ENCODE data around the gene TBC1D1. TPM values are rescaled to one million over a fixed set of nuclear protein-coding genes. Genes with fewer than 3 reads are reported as not detected.

TBC1D1 gene
- total and polyA plus RNA-seq, 5 donors from 2014 or later = 12.3 to 48.2 (median 19.4) TPM

DNA sequence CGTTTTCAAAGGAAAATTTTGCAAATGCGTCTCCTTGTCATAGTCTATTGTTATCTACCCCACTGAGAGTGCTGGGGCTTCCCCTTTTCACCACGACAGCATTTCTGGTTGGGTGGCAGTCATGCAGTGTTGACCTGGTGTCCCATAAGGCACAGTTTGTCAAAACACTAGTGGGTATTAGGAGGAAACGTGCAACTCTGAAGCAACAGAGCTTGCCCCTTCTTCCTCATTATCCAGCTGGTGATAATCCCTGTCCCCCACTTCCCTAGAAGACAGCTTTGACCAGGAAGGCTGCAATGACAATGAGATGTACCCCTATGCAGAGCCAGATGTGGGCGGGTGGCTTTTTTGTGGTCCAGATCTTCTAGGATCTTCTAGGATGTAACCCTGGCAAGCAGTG, 1.8 kb downstream of the TBC1D1 start:
- Histone ChIP-seq H3K36me3 (ENCODE audit: control insufficient read depth, insufficient read depth, low read length) (no peaks in the 10 kb centered on the region), H3K27ac (ENCODE audit: insufficient read depth, low read length, poor library complexity, severe bottlenecking) (no peak overlapping the region), H3K4me3 (ENCODE audit: low read depth, low read length) (peak overlapping the region; percentile 97), H3K4me1 (ENCODE audit: control insufficient read depth, insufficient read depth, low read length, poor library complexity, severe bottlenecking) (peaks cover 34% of the 10 kb centered on the region), H3K27me3 (ENCODE audit: control insufficient read depth, insufficient read depth, low read length) (no peaks in the 10 kb centered on the region), H3K9me3 (ENCODE audit: control insufficient read depth in 2 of 2, low read length in 2 of 2) (no peaks in the 10 kb centered on the region)
- Mint-ChIP-seq H3K36me3 (no peaks in the 10 kb centered on the region), H3K27me3 (no peaks in the 10 kb centered on the region), H3K27ac (peak overlapping the region; percentile 35 to 88 (median 84)), H3K4me3 (peak overlapping the region; percentile 84 to 97 (median 94)), H3K9me3 (no peaks in the 10 kb centered on the region), H3K4me1 (peaks cover 9 to 61% (median 44%) of the 10 kb centered on the region in 4 donors)
- ATAC-seq (ENCODE audit: low read depth in 2 of 2) (peak; percentile 32 to 33), DNase-seq (peak; percentile 15 to 49 (median 24))

DNA sequence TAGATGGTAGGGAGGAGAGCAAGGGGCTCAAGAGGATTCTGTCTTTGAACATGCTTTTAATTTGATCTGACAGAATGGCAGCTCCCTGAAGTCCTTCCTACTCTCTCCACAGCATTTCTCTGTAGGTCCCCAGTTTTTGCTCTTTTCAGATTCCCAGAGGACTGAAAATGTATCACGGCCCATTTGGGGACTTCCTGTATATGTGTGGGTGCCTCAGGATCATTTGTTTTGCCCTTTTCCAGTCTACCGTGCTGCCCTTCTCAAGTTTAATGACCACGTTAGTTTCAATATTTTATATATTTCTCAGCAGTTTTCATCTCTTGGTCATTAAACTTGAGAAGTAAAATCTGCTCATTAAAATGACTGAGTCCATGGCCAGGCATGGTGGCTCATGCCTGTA, 2.3 kb downstream of the TBC1D1 start:
- DNase-seq (no peak), ATAC-seq (ENCODE audit: low read depth in 2 of 2) (no peak)
- Histone ChIP-seq H3K36me3 (ENCODE audit: control insufficient read depth, insufficient read depth, low read length) (no peaks in the 10 kb centered on the region), H3K4me1 (ENCODE audit: control insufficient read depth, insufficient read depth, low read length, poor library complexity, severe bottlenecking) (peaks cover 34% of the 10 kb centered on the region), H3K4me3 (ENCODE audit: low read depth, low read length) (peak overlapping the region; percentile 97), H3K27me3 (ENCODE audit: control insufficient read depth, insufficient read depth, low read length) (no peaks in the 10 kb centered on the region), H3K9me3 (ENCODE audit: control insufficient read depth in 2 of 2, low read length in 2 of 2) (no peaks in the 10 kb centered on the region), H3K27ac (ENCODE audit: insufficient read depth, low read length, poor library complexity, severe bottlenecking) (peak overlapping the region; percentile 24)
- no peaks in the 10 kb centered on the region for H3K27me3 Mint-ChIP-seq
- H3K4me1 Mint-ChIP-seq = peaks cover 9 to 60% (median 45%) of the 10 kb centered on the region in 4 donors
- H3K36me3 Mint-ChIP-seq = no peaks in the 10 kb centered on the region
- H3K4me3 Mint-ChIP-seq = peak overlapping the region; percentile 84 to 97 (median 94)
- H3K9me3 Mint-ChIP-seq = no peaks in the 10 kb centered on the region
- H3K27ac Mint-ChIP-seq = peak overlapping the region; percentile 35 to 88 (median 84)

DNA sequence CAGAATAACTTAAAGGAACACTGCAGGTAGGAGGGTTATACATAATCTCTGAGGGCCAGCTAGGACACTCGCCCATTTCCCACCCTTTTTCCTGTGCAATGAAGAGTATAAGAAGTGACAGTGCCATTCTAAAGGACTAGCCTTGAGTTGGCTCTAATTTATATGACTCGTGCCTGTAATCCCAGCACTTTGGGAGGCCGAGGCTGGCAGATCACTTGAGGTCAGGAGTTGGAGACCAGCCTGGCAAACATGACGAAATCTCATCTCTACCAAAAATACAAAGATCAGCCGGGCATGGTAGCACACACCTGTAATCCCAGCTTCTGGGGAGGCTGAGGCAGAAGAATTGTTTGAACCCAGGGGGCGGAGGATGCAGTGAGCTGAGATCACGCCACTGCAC, 4.4 kb downstream of the TBC1D1 start:
- H3K27ac ChIP-seq (ENCODE audit: insufficient read depth, low read length, poor library complexity, severe bottlenecking) = no peak overlapping the region
- Mint-ChIP-seq H3K27ac (peak overlapping the region in 1 of 3 donors; percentile 26), H3K4me3 (peak overlapping the region in 1 of 4 donors; percentile 36), H3K27me3 (no peaks in the 10 kb centered on the region), H3K36me3 (peaks cover 17% of the 10 kb centered on the region), H3K9me3 (no peaks in the 10 kb centered on the region), H3K4me1 (peaks cover 13 to 73% (median 53%) of the 10 kb centered on the region in 4 donors)
- DNase-seq (no peak), ATAC-seq (ENCODE audit: low read depth in 2 of 2) (no peak)
- no peaks in the 10 kb centered on the region for H3K9me3 ChIP-seq (ENCODE audit: control insufficient read depth in 2 of 2, low read length in 2 of 2)
- no peak overlapping the region for H3K4me3 ChIP-seq (ENCODE audit: low read depth, low read length)
- H3K36me3 ChIP-seq (ENCODE audit: control insufficient read depth, insufficient read depth, low read length) = no peaks in the 10 kb centered on the region
- H3K27me3 ChIP-seq (ENCODE audit: control insufficient read depth, insufficient read depth, low read length) = no peaks in the 10 kb centered on the region
- H3K4me1 ChIP-seq (ENCODE audit: control insufficient read depth, insufficient read depth, low read length, poor library complexity, severe bottlenecking) = peaks cover 32% of the 10 kb centered on the region

DNA sequence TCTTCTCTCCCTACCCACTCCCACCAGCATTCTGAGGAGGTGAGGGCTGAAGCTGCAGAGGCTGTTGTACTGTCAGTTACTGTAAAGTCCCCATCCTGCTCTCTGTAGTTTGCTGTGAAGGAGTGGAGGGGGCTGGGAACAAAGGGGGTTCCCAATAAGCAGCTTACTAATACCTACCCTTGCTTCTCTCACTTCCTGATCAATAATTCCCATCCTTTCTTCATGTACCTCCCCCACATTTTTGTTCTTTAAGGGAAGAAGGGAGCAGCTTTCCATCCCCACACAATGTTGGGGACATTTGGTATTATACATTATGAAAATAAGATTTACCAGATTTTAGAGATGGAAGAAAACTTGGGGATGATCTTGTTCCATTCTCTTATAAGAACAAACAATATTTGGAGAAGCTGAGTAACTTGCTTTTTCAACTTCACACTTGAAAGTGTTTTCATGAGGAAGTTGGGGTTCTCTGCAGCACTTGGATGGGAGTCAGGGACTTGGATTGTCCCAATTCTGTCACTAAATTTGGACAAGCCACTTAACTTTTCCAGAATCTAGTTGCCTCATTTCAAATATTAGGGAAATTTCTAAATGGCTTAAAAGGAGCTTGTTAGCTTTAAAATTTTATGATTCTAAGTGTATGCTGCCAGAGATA, 5.4 kb downstream of the TBC1D1 start:
- Histone ChIP-seq H3K9me3 (ENCODE audit: control insufficient read depth in 2 of 2, low read length in 2 of 2) (no peaks in the 10 kb centered on the region), H3K36me3 (ENCODE audit: control insufficient read depth, insufficient read depth, low read length) (peaks cover 2% of the 10 kb centered on the region), H3K27ac (ENCODE audit: insufficient read depth, low read length, poor library complexity, severe bottlenecking) (no peak overlapping the region), H3K27me3 (ENCODE audit: control insufficient read depth, insufficient read depth, low read length) (no peaks in the 10 kb centered on the region), H3K4me3 (ENCODE audit: low read depth, low read length) (no peak overlapping the region), H3K4me1 (ENCODE audit: control insufficient read depth, insufficient read depth, low read length, poor library complexity, severe bottlenecking) (peaks cover 27% of the 10 kb centered on the region)
- no peak for ATAC-seq (ENCODE audit: low read depth in 2 of 2)
- Mint-ChIP-seq H3K4me1 (peaks cover 13 to 82% (median 55%) of the 10 kb centered on the region in 4 donors), H3K36me3 (peaks cover 19% of the 10 kb centered on the region), H3K9me3 (no peaks in the 10 kb centered on the region), H3K27me3 (no peaks in the 10 kb centered on the region), H3K4me3 (peak overlapping the region in 3 of 4 donors; percentile 9 to 36 (median 29)), H3K27ac (no peak overlapping the region)
- DNase-seq = no peak

DNA sequence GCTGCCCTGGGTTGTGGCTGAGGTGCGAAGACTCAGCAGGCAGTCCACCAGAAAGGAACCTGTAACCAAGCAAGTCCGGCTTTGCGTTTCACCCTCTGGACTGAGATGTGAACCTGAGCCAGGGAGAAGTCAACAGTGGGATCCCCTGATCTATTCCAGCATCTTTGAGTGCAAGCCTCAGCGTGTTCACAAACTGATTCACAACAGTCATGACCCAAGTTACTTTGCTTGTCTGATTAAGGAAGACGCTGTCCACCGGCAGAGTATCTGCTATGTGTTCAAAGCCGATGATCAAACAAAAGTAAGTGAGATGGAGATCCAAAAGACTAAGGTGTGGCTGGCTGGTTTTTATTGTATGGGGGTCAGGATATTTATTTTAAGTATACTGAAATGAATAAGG, 11.3 kb downstream of the TBC1D1 start:
- H3K36me3 Mint-ChIP-seq = peaks cover 44% of the 10 kb centered on the region
- peaks cover 14 to 73% (median 39%) of the 10 kb centered on the region in 4 donors for H3K4me1 Mint-ChIP-seq
- Histone ChIP-seq H3K9me3 (ENCODE audit: control insufficient read depth in 2 of 2, low read length in 2 of 2) (no peaks in the 10 kb centered on the region), H3K4me1 (ENCODE audit: control insufficient read depth, insufficient read depth, low read length, poor library complexity, severe bottlenecking) (peaks cover 4% of the 10 kb centered on the region), H3K36me3 (ENCODE audit: control insufficient read depth, insufficient read depth, low read length) (peaks cover 32% of the 10 kb centered on the region), H3K27ac (ENCODE audit: insufficient read depth, low read length, poor library complexity, severe bottlenecking) (no peak overlapping the region), H3K4me3 (ENCODE audit: low read depth, low read length) (no peak overlapping the region), H3K27me3 (ENCODE audit: control insufficient read depth, insufficient read depth, low read length) (no peaks in the 10 kb centered on the region)
- no peak for DNase-seq
- no peak for ATAC-seq (ENCODE audit: low read depth in 2 of 2)
- H3K27ac Mint-ChIP-seq = no peak overlapping the region
- H3K9me3 Mint-ChIP-seq = no peaks in the 10 kb centered on the region
- H3K4me3 Mint-ChIP-seq = peak overlapping the region in 1 of 4 donors; percentile 49
- no peaks in the 10 kb centered on the region for H3K27me3 Mint-ChIP-seq

DNA sequence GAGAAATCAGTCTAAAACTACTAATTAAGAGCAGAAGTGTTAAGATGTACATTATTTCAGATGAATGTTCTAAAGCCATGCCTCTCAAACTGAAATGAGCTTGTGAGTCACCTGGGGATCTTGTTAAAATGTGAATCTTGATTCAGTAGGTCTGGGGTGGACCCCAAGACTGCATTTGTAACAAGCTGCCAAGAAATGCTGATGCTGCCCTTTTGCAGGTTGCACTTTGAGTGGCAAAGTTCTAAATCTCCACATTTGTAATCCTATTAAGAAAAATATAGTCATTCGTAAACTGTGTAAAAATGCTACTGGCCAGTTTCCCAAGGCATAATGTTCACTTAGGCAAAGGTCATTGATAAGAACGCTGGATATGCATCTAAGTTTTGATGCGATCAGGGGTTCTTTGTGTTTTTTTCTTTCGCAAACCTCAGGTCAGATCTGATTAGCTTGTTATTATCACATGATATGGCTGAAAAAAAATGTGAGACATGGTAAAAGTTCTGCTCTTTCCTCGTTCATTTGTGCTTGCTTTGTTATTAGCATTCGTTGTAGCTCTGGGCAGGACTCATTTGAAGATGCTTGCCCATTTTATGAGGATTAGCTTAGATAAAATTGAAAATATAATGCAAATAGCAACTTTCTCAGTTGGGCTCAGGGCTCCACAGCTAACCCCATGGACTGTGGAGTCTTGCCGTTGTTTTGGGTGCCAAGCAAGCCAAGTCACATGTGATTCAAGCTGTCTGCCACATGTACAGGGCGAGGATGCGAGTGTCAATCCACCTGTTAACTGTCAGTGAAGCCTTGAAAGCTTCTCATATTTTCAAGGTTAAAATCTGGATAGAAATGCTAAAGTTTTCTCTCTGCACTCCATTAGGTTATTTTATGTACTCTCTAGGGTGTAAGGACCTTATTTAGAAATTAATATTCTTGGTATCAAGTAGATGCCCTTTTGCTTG, 12.1 kb downstream of the TBC1D1 start:
- no peaks in the 10 kb centered on the region for H3K27me3 ChIP-seq (ENCODE audit: control insufficient read depth, insufficient read depth, low read length)
- Mint-ChIP-seq H3K27ac (peak overlapping the region in 1 of 3 donors; percentile 66), H3K36me3 (peaks cover 51% of the 10 kb centered on the region), H3K9me3 (no peaks in the 10 kb centered on the region), H3K4me1 (peaks cover 14 to 72% (median 36%) of the 10 kb centered on the region in 4 donors), H3K27me3 (no peaks in the 10 kb centered on the region), H3K4me3 (peak overlapping the region in 1 of 4 donors; percentile 49)
- H3K9me3 ChIP-seq (ENCODE audit: control insufficient read depth in 2 of 2, low read length in 2 of 2) = no peaks in the 10 kb centered on the region
- DNase-seq (no peak), ATAC-seq (ENCODE audit: low read depth in 2 of 2) (no peak)
- H3K4me3 ChIP-seq (ENCODE audit: low read depth, low read length) = no peak overlapping the region
- peaks cover 4% of the 10 kb centered on the region for H3K4me1 ChIP-seq (ENCODE audit: control insufficient read depth, insufficient read depth, low read length, poor library complexity, severe bottlenecking)
- peaks cover 36% of the 10 kb centered on the region for H3K36me3 ChIP-seq (ENCODE audit: control insufficient read depth, insufficient read depth, low read length)
- no peak overlapping the region for H3K27ac ChIP-seq (ENCODE audit: insufficient read depth, low read length, poor library complexity, severe bottlenecking)

DNA sequence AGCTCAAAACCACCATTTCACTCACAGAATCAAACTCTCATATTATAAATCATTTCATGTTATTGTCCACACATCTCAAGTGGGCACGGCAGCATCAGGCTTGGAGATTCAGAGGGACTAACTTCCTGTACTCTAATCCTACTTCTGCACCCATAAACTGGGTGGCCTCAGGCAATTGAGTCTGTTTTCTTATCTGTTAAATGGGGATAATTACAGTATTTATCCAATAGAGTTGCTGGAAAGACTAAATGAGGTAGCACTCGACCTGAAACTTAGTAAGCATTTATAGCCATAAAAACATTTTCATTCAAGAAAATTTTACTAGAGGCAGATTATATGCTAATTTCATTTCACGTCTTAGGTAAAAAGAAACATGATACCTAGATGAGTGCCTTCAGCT, 13.0 kb downstream of the TBC1D1 start:
- DNase-seq (no peak), ATAC-seq (ENCODE audit: low read depth in 2 of 2) (no peak)
- Mint-ChIP-seq H3K36me3 (peaks cover 53% of the 10 kb centered on the region), H3K27ac (no peak overlapping the region), H3K9me3 (no peaks in the 10 kb centered on the region), H3K4me3 (no peak overlapping the region), H3K4me1 (peaks cover 15 to 69% (median 36%) of the 10 kb centered on the region in 4 donors), H3K27me3 (no peaks in the 10 kb centered on the region)
- peaks cover 4% of the 10 kb centered on the region for H3K4me1 ChIP-seq (ENCODE audit: control insufficient read depth, insufficient read depth, low read length, poor library complexity, severe bottlenecking)
- no peaks in the 10 kb centered on the region for H3K9me3 ChIP-seq (ENCODE audit: control insufficient read depth in 2 of 2, low read length in 2 of 2)
- no peak overlapping the region for H3K27ac ChIP-seq (ENCODE audit: insufficient read depth, low read length, poor library complexity, severe bottlenecking)
- H3K4me3 ChIP-seq (ENCODE audit: low read depth, low read length) = no peak overlapping the region
- peaks cover 36% of the 10 kb centered on the region for H3K36me3 ChIP-seq (ENCODE audit: control insufficient read depth, insufficient read depth, low read length)
- H3K27me3 ChIP-seq (ENCODE audit: control insufficient read depth, insufficient read depth, low read length) = no peaks in the 10 kb centered on the region
